ENCODE results near the gene PATL1.

Gene PATL1

DNA sequence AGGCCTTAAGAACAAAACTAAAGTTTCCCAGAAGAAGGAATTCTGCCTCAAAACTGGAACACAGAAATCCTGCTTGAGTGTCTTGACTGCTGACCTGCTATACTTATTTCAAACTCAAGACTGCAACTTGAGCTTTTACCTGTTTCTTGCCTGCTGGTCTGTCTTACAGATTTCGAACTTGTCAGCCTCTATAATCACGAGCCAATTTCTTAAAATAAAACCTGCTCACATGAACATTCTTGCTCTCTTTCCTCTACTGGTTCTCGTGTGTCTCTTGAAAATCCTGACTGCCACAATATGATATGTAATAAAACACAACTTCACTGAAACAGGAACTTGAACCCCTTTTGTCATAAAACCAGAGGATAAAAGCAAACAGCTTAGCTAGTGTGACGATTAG lies 13.9 kb downstream of the PATL1 start:
- DNase-seq (ENCODE audit: low read depth in 1 of 2, low spot score in 1 of 2), result no peak
- Histone ChIP-seq H3K27ac (replicated peaks) (no peak overlapping the region), H3K27me3 (ENCODE audit: insufficient read depth, poor library complexity, severe bottlenecking) (no peaks in the 10 kb centered on the region), H3K4me3 (replicated peaks; ENCODE audit: insufficient read depth, low read length) (no peak overlapping the region)
- TF ChIP-seq POLR2AphosphoS5 (IDR thresholded peaks at IDR 0.05; ENCODE audit: low read depth) (no peak), GABPA (IDR thresholded peaks at IDR 0.05; ENCODE audit: low read depth) (no peak), SPI1 (IDR thresholded peaks at IDR 0.05; ENCODE audit: borderline replicate concordance, low read depth) (no peak)
- TF ChIP-seq, protein P1, sequence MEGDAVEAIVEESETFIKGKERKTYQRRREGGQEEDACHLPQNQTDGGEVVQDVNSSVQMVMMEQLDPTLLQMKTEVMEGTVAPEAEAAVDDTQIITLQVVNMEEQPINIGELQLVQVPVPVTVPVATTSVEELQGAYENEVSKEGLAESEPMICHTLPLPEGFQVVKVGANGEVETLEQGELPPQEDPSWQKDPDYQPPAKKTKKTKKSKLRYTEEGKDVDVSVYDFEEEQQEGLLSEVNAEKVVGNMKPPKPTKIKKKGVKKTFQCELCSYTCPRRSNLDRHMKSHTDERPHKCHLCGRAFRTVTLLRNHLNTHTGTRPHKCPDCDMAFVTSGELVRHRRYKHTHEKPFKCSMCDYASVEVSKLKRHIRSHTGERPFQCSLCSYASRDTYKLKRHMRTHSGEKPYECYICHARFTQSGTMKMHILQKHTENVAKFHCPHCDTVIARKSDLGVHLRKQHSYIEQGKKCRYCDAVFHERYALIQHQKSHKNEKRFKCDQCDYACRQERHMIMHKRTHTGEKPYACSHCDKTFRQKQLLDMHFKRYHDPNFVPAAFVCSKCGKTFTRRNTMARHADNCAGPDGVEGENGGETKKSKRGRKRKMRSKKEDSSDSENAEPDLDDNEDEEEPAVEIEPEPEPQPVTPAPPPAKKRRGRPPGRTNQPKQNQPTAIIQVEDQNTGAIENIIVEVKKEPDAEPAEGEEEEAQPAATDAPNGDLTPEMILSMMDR (IDR thresholded peaks at IDR 0.05; ENCODE audit: insufficient read depth, low read length), result no peak
- TF ChIP-seq, protein P2, sequence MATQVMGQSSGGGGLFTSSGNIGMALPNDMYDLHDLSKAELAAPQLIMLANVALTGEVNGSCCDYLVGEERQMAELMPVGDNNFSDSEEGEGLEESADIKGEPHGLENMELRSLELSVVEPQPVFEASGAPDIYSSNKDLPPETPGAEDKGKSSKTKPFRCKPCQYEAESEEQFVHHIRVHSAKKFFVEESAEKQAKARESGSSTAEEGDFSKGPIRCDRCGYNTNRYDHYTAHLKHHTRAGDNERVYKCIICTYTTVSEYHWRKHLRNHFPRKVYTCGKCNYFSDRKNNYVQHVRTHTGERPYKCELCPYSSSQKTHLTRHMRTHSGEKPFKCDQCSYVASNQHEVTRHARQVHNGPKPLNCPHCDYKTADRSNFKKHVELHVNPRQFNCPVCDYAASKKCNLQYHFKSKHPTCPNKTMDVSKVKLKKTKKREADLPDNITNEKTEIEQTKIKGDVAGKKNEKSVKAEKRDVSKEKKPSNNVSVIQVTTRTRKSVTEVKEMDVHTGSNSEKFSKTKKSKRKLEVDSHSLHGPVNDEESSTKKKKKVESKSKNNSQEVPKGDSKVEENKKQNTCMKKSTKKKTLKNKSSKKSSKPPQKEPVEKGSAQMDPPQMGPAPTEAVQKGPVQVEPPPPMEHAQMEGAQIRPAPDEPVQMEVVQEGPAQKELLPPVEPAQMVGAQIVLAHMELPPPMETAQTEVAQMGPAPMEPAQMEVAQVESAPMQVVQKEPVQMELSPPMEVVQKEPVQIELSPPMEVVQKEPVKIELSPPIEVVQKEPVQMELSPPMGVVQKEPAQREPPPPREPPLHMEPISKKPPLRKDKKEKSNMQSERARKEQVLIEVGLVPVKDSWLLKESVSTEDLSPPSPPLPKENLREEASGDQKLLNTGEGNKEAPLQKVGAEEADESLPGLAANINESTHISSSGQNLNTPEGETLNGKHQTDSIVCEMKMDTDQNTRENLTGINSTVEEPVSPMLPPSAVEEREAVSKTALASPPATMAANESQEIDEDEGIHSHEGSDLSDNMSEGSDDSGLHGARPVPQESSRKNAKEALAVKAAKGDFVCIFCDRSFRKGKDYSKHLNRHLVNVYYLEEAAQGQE (IDR thresholded peaks at IDR 0.05; ENCODE audit: insufficient replicate concordance, low read depth), result no peak

DNA sequence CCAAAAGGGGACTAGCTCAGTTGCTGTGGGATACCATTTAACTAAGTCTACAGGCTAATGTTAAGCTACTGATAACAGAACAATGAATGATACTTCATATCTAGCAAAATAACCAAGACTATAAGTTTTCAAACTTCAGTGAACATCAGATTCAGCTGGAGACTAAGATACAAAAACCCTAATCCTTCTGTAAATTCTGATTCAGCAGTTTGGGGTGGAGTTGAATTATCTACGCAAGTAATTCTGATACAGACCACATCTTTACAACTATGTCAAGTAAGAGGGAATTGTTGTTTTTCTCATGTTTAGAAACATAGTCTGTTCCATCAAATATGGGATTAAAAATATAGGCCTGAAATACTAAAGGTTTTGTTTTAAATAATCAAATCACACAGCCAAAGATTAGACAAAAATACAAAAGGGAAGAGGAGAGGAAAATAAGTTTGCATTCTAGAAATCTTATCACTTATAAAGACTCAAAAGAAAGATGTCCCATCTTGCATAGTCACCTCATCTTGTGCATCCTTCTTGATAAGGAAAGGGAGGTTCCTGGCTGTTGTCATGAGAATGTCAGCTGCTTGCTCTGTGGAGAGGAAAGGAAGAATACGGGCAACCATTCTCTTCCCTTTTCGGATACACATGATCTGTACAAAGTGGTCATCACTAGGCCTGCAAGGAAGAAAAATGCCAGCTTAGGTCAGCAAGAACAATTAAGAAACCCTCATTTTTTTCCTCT lies 21.4 kb downstream of the PATL1 start:
- no peaks in the 10 kb centered on the region for H3K27me3 ChIP-seq (ENCODE audit: insufficient read depth, poor library complexity, severe bottlenecking)
- TF ChIP-seq POLR2AphosphoS5 (IDR thresholded peaks at IDR 0.05; ENCODE audit: low read depth), result no peak
- TF ChIP-seq GABPA (IDR thresholded peaks at IDR 0.05; ENCODE audit: low read depth), result no peak
- TF ChIP-seq SPI1 (IDR thresholded peaks at IDR 0.05; ENCODE audit: borderline replicate concordance, low read depth), result no peak
- TF ChIP-seq, protein P1 (IDR thresholded peaks at IDR 0.05; ENCODE audit: insufficient read depth, low read length), result no peak
- TF ChIP-seq, protein P2 (IDR thresholded peaks at IDR 0.05; ENCODE audit: insufficient replicate concordance, low read depth), result no peak
- no peak for DNase-seq (ENCODE audit: low read depth in 1 of 2, low spot score in 1 of 2)

DNA sequence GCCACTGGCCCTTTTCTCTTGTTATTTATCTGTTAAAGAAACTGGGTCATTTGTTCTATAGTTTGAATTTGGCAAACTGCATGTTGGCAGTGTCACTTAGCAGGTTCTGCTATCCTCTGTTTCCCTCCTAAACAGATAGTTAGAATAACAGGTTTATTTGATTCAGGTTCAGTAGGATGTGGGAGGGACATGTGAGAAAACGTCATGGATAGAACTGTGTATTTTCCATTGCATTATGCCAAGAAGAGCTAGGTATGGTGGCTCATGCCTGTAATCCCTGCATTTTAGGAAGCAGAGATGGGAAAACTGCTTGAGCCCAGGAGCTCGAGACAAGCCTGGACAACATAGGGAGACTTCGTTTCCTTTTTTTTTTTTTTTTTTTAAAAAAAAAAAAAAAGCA lies 24.3 kb downstream of the PATL1 start:
- H3K4me3 ChIP-seq (replicated peaks; ENCODE audit: insufficient read depth, low read length), result no peak overlapping the region
- DNase-seq (ENCODE audit: low read depth in 1 of 2, low spot score in 1 of 2), result no peak
- TF ChIP-seq, protein P2 (IDR thresholded peaks at IDR 0.05; ENCODE audit: insufficient replicate concordance, low read depth), result no peak
- no peak for TF ChIP-seq POLR2AphosphoS5 (IDR thresholded peaks at IDR 0.05; ENCODE audit: low read depth)
- TF ChIP-seq, protein P1 (IDR thresholded peaks at IDR 0.05; ENCODE audit: insufficient read depth, low read length), result no peak
- TF ChIP-seq GABPA (IDR thresholded peaks at IDR 0.05; ENCODE audit: low read depth), result no peak
- no peak for TF ChIP-seq SPI1 (IDR thresholded peaks at IDR 0.05; ENCODE audit: borderline replicate concordance, low read depth)
- no peak overlapping the region for H3K27ac ChIP-seq (replicated peaks)
- no peaks in the 10 kb centered on the region for H3K27me3 ChIP-seq (ENCODE audit: insufficient read depth, poor library complexity, severe bottlenecking)

More for the DNA sequence above, 21.4 kb downstream of the PATL1 start:
- Histone ChIP-seq H3K4me3 (replicated peaks; ENCODE audit: insufficient read depth, low read length) (no peak overlapping the region), H3K27ac (replicated peaks) (no peak overlapping the region)

Measured in HL-60 (cell line).